ENCODE measurements around the gene HECTD2.

GRCh38 chr10:91545838-91546237 lies 135.7 kb downstream of the HECTD2 start:
- TF ChIP-seq CTCF (IDR thresholded peaks at IDR 0.05) (no peak), POLR2A (IDR thresholded peaks at IDR 0.05) (no peak)
